CD4-positive, alpha-beta T cell (primary cell): ENCODE results near the gene PNMA6E. TPM values are rescaled to one million over a fixed set of nuclear protein-coding genes. Genes with fewer than 3 reads are reported as not detected.

Source experiments
- ATAC-seq: fragments of 200-7000 bp; cut with Tn5 transposase; one replicate; pipeline ENCODE4 v1.10.0; 2022; ENCODE audit warnings: mild to moderate bottlenecking; ENCODE audit not compliant: poor library complexity
- CTCF ChIA-PET: fragments of 350-600 bp; sonication (Branson Sonifier 250); formaldehyde crosslinking; loops from one replicate; lab custom pipeline; 2021; ENCODE audit warnings: antibody characterized with exemption, inconsistent platforms; lab: Charles Lee
- POLR2A ChIA-PET: fragments of 350-600 bp; sonication (Branson Sonifier 250); formaldehyde crosslinking; loops from one replicate; lab custom pipeline; 2021; ENCODE audit warnings: antibody characterized with exemption, inconsistent platforms; lab: Charles Lee
- DNase-seq, 14 experiments: peaks; one replicate each; pipeline ENCODE4 v3.0.0-alpha.2; 2013 to 2020; ENCODE audit warnings: mixed read lengths in 2 of 14
- H3K27ac ChIP-seq, 2 donors: one replicate each; pipeline versions ENCODE4 v1.5.1 to v1.7.0; 2013; ENCODE audit warnings: low read length in 2 of 2, low read depth in 1 of 2, mild to moderate bottlenecking in 1 of 2
- H3K27me3 ChIP-seq, 2 experiments: 1 replicate in 1 of 2; 2 replicates in 1 of 2; pipeline versions ENCODE4 v1.6.1 to v1.7.0; 2013; ENCODE audit warnings: low read length in 2 of 2, control low read depth in 1 of 2, mild to moderate bottlenecking in 1 of 2, moderate library complexity in 1 of 2; ENCODE audit not compliant: insufficient read depth in 2 of 2, control insufficient read depth in 1 of 2
- H3K36me3 ChIP-seq: one replicate; pipeline ENCODE4 v1.6.1; 2013; ENCODE audit warnings: low read length, control low read depth; ENCODE audit not compliant: insufficient read depth
- H3K4me1 ChIP-seq: one replicate; pipeline ENCODE4 v1.6.1; 2013; ENCODE audit warnings: low read length, control low read depth; ENCODE audit not compliant: insufficient read depth
- H3K4me3 ChIP-seq: one replicate; pipeline ENCODE4 v1.5.1; 2013; ENCODE audit warnings: mild to moderate bottlenecking, low read length, moderate library complexity
- H3K9me3 ChIP-seq, 2 experiments: 1 replicate in 1 of 2; 2 replicates in 1 of 2; pipeline versions ENCODE4 v1.6.1 to v1.7.0; 2013; ENCODE audit warnings: low read length in 2 of 2, mild to moderate bottlenecking in 2 of 2, control low read depth in 1 of 2, moderate library complexity in 1 of 2; ENCODE audit not compliant: control insufficient read depth in 1 of 2, insufficient read depth in 1 of 2
- H3K27ac Mint-ChIP-seq: one replicate; pipeline ENCODE4 v1.8.0; 2020; ENCODE audit warnings: mixed read lengths
- H3K27me3 Mint-ChIP-seq: one replicate; pipeline ENCODE4 v1.8.0; 2021; ENCODE audit warnings: mixed read lengths
- H3K36me3 Mint-ChIP-seq: one replicate; pipeline ENCODE4 v1.8.0; 2021; ENCODE audit warnings: low read depth, mixed read lengths
- H3K4me1 Mint-ChIP-seq: one replicate; pipeline ENCODE4 v1.8.0; 2021; ENCODE audit warnings: low read depth, mixed read lengths
- H3K4me3 Mint-ChIP-seq: one replicate; pipeline ENCODE4 v1.8.0; 2020; ENCODE audit warnings: mild to moderate bottlenecking, mixed read lengths
- H3K9me3 Mint-ChIP-seq: one replicate; pipeline ENCODE4 v1.8.0; 2020; ENCODE audit warnings: mixed read lengths
- intact Hi-C, 2 experiments: fragments of 100-400 bp; cut with DNase I in 1 of 2; cut with micrococcal nuclease in 1 of 2; formaldehyde crosslinking; loops; one replicate each; pipeline versions ENCODE4 v1.15.1 to v1.9.0; 2023 to 2025; cut with DNase I, micrococcal nuclease
- total RNA-seq, 174 experiments: library from RNA in 2 of 174; stranded (reverse) in 2 of 174; gene quantifications; one replicate each; pipeline ENCODE4 v1.2.3 and lab custom pipeline; 2021 to 2026
- TF ChIP-seq, protein P1 (sequence below): fragments of 200-600 bp; IDR thresholded peaks from one replicate; pipeline ENCODE4 v1.8.0; 2022; ENCODE audit warnings: antibody characterized with exemption, mild to moderate bottlenecking

The PNMA6E gene
- total RNA-seq, 2 experiments from 2014 or later = not detected

GRCh38 chrX:153349952-153350351, 51.2 kb downstream of the PNMA6E start:
- H3K9me3 Mint-ChIP-seq = no peaks in the 10 kb centered on the region
- no peak overlapping the region for H3K4me3 ChIP-seq
- peaks cover 60% of the 10 kb centered on the region for H3K36me3 Mint-ChIP-seq
- no peak for DNase-seq
- H3K4me1 Mint-ChIP-seq = no peaks in the 10 kb centered on the region
- peaks cover 0 to 4% of the 10 kb centered on the region in 2 experiments for H3K9me3 ChIP-seq
- intact Hi-C loops = no loop called here
- TF ChIP-seq, protein P1, sequence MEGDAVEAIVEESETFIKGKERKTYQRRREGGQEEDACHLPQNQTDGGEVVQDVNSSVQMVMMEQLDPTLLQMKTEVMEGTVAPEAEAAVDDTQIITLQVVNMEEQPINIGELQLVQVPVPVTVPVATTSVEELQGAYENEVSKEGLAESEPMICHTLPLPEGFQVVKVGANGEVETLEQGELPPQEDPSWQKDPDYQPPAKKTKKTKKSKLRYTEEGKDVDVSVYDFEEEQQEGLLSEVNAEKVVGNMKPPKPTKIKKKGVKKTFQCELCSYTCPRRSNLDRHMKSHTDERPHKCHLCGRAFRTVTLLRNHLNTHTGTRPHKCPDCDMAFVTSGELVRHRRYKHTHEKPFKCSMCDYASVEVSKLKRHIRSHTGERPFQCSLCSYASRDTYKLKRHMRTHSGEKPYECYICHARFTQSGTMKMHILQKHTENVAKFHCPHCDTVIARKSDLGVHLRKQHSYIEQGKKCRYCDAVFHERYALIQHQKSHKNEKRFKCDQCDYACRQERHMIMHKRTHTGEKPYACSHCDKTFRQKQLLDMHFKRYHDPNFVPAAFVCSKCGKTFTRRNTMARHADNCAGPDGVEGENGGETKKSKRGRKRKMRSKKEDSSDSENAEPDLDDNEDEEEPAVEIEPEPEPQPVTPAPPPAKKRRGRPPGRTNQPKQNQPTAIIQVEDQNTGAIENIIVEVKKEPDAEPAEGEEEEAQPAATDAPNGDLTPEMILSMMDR = no peak
- POLR2A ChIA-PET = no interaction called here
- no peaks in the 10 kb centered on the region for H3K27me3 Mint-ChIP-seq
- H3K36me3 ChIP-seq = peaks cover 42% of the 10 kb centered on the region
- no peak for ATAC-seq
- CTCF ChIA-PET = no interaction called here
- no peaks in the 10 kb centered on the region for H3K27me3 ChIP-seq
- H3K27ac Mint-ChIP-seq = no peak overlapping the region
- H3K27ac ChIP-seq = no peak overlapping the region
- H3K4me1 ChIP-seq = no peaks in the 10 kb centered on the region
- no peak overlapping the region for H3K4me3 Mint-ChIP-seq

- peaks cover 57% of the 10 kb centered on the region for H3K36me3 ChIP-seq
- ATAC-seq (no peak), DNase-seq (no peak)
- H3K9me3 ChIP-seq = peaks cover 0 to 4% of the 10 kb centered on the region in 2 experiments
- no peaks in the 10 kb centered on the region for H3K27me3 ChIP-seq
- TF ChIP-seq, protein P1 = no peak
- H3K4me3 Mint-ChIP-seq = no peak overlapping the region
- H3K27ac ChIP-seq = no peak overlapping the region
- H3K4me1 Mint-ChIP-seq = peaks cover 6% of the 10 kb centered on the region
- intact Hi-C loops = no loop called here
- peaks cover 75% of the 10 kb centered on the region for H3K36me3 Mint-ChIP-seq
- H3K9me3 Mint-ChIP-seq = no peaks in the 10 kb centered on the region
- ChIA-PET CTCF (no interaction called here), POLR2A (no interaction called here)
- H3K4me1 ChIP-seq = peaks cover 13% of the 10 kb centered on the region
- no peaks in the 10 kb centered on the region for H3K27me3 Mint-ChIP-seq
- H3K27ac Mint-ChIP-seq = no peak overlapping the region
- H3K4me3 ChIP-seq = no peak overlapping the region
These were observed 52.7 kb downstream of the PNMA6E start for GRCh38 chrX:153348421-153348820.

- ChIA-PET POLR2A (no interaction called here), CTCF (no interaction called here)
- intact Hi-C loops = no loop called here
- TF ChIP-seq, protein P1 = no peak
- Histone ChIP-seq H3K9me3 (peaks cover 0 to 4% of the 10 kb centered on the region in 2 experiments), H3K4me3 (no peak overlapping the region), H3K36me3 (peaks cover 57% of the 10 kb centered on the region), H3K27me3 (no peaks in the 10 kb centered on the region), H3K27ac (no peak overlapping the region), H3K4me1 (peaks cover 22% of the 10 kb centered on the region)
- Mint-ChIP-seq H3K27me3 (no peaks in the 10 kb centered on the region), H3K4me1 (peaks cover 15% of the 10 kb centered on the region), H3K4me3 (no peak overlapping the region), H3K27ac (no peak overlapping the region), H3K36me3 (peaks cover 82% of the 10 kb centered on the region), H3K9me3 (no peaks in the 10 kb centered on the region)
- DNase-seq (no peak), ATAC-seq (no peak)
These were observed 53.6 kb downstream of the PNMA6E start for GRCh38 chrX:153347530-153347929.

Other genes with a start within 250 kb of the PNMA6E start
- gene MAGEA1, start 222.1 kb downstream of the PNMA6E start, total RNA-seq = not detected
- not detected for gene PNMA6F, start 79.6 kb downstream of the PNMA6E start, total RNA-seq
- 10 to 100 TPM; 10.5 to 11.3 TPM for gene ZNF275, start 67.2 kb downstream of the PNMA6E start, total RNA-seq
- under 1 TPM; 0.08 to 0.11 TPM for gene ZFP92, start 10.1 kb upstream of the PNMA6E start, total RNA-seq
- 1 to 10 TPM; 1.1 to 1.4 TPM for gene TREX2, start 44.7 kb upstream of the PNMA6E start, total RNA-seq
- 10 to 100 TPM; 24.4 to 25.6 TPM for gene HAUS7, start 69.2 kb upstream of the PNMA6E start, total RNA-seq
- not detected for gene BGN, start 93.6 kb upstream of the PNMA6E start, total RNA-seq
- gene ATP2B3, start 116.3 kb upstream of the PNMA6E start, total RNA-seq = not detected
- 10 to 100 TPM; 13.9 to 14.1 TPM for gene CCNQ, start 197.8 kb upstream of the PNMA6E start, total RNA-seq
- not detected for gene DUSP9, start 245.9 kb upstream of the PNMA6E start, total RNA-seq